DND-41 (cell line): ENCODE data around the gene MAX.

Experiments
- ATAC-seq: fragments of 200-7000 bp; cut with Tn5 transposase; 3 replicates; pipeline ENCODE4 v1.9.1; 2021; ENCODE audit warnings: low read depth; ENCODE audit not compliant: insufficient read depth
- DNase-seq: peaks from one replicate; pipeline ENCODE4 v3.0.0-alpha.2; 2020
- H2AFZ ChIP-seq: 2 replicates; pipeline ENCODE4 v1.6.0; 2012; ENCODE audit warnings: low read depth, low read length
- H3K27ac ChIP-seq: 2 replicates; pipeline ENCODE4 v1.5.1; 2012; ENCODE audit warnings: low read length, inconsistent platforms
- H3K27me3 ChIP-seq: fragments of 200-600 bp; sonication (generic); 2 replicates; pipeline ENCODE4 v1.6.0; 2012; ENCODE audit warnings: low read length, mild to moderate bottlenecking, inconsistent platforms; ENCODE audit not compliant: insufficient read depth, poor library complexity
- H3K36me3 ChIP-seq: 2 replicates; pipeline ENCODE4 v1.5.1; 2012; ENCODE audit warnings: low read length, inconsistent platforms; ENCODE audit not compliant: insufficient read depth
- H3K4me1 ChIP-seq: 2 replicates; pipeline ENCODE4 v1.5.1; 2012; ENCODE audit warnings: mild to moderate bottlenecking, low read length; ENCODE audit not compliant: insufficient read depth
- H3K4me2 ChIP-seq: 2 replicates; pipeline ENCODE4 v1.6.0; 2012; ENCODE audit warnings: mild to moderate bottlenecking, moderate library complexity, low read length, inconsistent platforms; ENCODE audit not compliant: insufficient read depth
- H3K4me3 ChIP-seq, 2 experiments: fragments of 200-600 bp in 1 of 2; shearing (Covaris generic) in 1 of 2; 2 replicates each; pipeline ENCODE4 v1.5.1; 2012 to 2016; ENCODE audit warnings: inconsistent platforms in 2 of 2, low read length in 2 of 2, mild to moderate bottlenecking in 2 of 2, low read depth in 1 of 2, moderate library complexity in 1 of 2
- H3K79me2 ChIP-seq: 2 replicates; pipeline ENCODE4 v1.6.0; 2012; ENCODE audit warnings: low read length, inconsistent platforms; ENCODE audit not compliant: insufficient read depth
- H3K9ac ChIP-seq: 2 replicates; pipeline ENCODE4 v1.6.0; 2012; ENCODE audit warnings: low read depth, mild to moderate bottlenecking, inconsistent platforms, low read length, moderate library complexity
- H3K9me3 ChIP-seq: 2 replicates; pipeline ENCODE4 v1.5.1; 2012; ENCODE audit warnings: low read length, moderate library complexity, mild to moderate bottlenecking, inconsistent platforms; ENCODE audit not compliant: insufficient read depth, severe bottlenecking
- H4K20me1 ChIP-seq: 2 replicates; pipeline ENCODE4 v1.6.0; 2012; ENCODE audit warnings: low read length; ENCODE audit not compliant: insufficient read depth
- EZH2 ChIP-seq: IDR thresholded peaks from 3 replicates; pipeline ENCODE4 v1.6.1; 2012; ENCODE audit warnings: borderline replicate concordance, low read depth, mild to moderate bottlenecking, moderate library complexity, low read length, inconsistent platforms; ENCODE audit not compliant: severe bottlenecking
- TF ChIP-seq, protein P1 (sequence below): IDR thresholded peaks from 2 replicates; pipeline ENCODE4 v1.5.1; 2012; ENCODE audit warnings: borderline replicate concordance, low read length, moderate library complexity, mild to moderate bottlenecking; ENCODE audit not compliant: poor library complexity, severe bottlenecking; ENCODE audit errors: extremely low read depth

The MAX gene

DNA sequence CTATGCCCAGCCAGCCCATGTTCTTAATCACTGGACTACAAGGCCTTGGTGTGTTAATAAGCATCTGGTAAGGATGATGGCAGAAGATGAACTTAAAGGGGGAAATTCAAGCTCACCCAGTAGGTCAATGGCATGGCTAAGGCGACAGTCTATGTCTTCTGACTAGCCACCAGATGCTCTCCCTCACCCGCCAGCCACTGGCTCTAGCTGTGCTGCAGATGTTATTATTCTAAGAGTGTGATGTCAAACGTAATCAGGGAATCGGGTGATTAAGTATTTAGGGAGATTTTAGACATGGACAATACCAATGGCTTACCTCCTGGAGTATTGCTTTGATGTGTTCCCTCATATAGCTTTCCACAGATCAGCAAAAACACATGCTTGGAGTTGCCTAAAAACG lies 39.2 kb upstream of the MAX start:
- Histone ChIP-seq H3K79me2 (no peaks in the 10 kb centered on the region), H3K36me3 (no peaks in the 10 kb centered on the region), H3K4me1 (no peaks in the 10 kb centered on the region), H4K20me1 (no peaks in the 10 kb centered on the region), H3K27me3 (no peaks in the 10 kb centered on the region), H3K27ac (no peak overlapping the region), H3K4me2 (no peak overlapping the region), H3K9me3 (no peaks in the 10 kb centered on the region), H3K4me3 (no peak overlapping the region), H2AFZ (no peak overlapping the region), H3K9ac (no peak overlapping the region)
- no peak for DNase-seq
- ATAC-seq, result no peak
- TF ChIP-seq EZH2, result no peak
- TF ChIP-seq, protein P1, sequence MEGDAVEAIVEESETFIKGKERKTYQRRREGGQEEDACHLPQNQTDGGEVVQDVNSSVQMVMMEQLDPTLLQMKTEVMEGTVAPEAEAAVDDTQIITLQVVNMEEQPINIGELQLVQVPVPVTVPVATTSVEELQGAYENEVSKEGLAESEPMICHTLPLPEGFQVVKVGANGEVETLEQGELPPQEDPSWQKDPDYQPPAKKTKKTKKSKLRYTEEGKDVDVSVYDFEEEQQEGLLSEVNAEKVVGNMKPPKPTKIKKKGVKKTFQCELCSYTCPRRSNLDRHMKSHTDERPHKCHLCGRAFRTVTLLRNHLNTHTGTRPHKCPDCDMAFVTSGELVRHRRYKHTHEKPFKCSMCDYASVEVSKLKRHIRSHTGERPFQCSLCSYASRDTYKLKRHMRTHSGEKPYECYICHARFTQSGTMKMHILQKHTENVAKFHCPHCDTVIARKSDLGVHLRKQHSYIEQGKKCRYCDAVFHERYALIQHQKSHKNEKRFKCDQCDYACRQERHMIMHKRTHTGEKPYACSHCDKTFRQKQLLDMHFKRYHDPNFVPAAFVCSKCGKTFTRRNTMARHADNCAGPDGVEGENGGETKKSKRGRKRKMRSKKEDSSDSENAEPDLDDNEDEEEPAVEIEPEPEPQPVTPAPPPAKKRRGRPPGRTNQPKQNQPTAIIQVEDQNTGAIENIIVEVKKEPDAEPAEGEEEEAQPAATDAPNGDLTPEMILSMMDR, result no peak

DNA sequence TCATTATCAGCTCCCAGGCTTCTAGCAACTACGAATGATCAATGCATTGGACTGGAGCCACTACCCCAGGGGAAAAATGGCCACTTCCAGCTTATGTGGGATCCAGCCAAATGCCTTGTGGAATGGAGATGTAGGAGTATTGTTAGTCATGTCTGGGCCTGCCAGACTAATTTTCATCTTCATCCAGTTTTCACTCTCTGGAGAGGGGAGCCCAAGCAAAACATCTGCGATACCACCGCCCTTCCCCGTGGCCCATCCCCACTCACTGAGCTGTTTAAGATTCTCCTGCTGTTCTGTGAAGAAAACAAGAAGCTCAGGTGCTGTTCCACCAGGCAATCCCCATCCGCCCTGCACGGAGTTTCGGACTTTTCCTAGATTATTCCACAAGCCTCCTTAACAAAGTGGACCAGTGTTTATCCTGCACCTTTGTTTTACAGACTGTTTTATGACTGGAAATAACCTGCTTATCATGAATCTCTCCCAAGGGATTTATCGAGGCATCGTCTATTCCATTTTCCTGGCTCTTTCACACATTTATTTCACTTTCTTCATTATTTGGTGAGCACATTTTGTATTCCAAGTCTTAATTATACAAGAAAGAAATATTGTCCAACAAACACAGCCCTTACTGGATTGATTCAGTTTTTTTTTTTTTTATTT lies 35.5 kb upstream of the MAX start:
- Histone ChIP-seq H4K20me1 (no peaks in the 10 kb centered on the region), H3K4me2 (no peak overlapping the region), H3K4me1 (peaks cover 8% of the 10 kb centered on the region), H3K4me3 (no peak overlapping the region), H3K36me3 (no peaks in the 10 kb centered on the region), H3K9ac (no peak overlapping the region), H3K27ac (no peak overlapping the region), H3K79me2 (no peaks in the 10 kb centered on the region), H2AFZ (no peak overlapping the region), H3K9me3 (no peaks in the 10 kb centered on the region), H3K27me3 (no peaks in the 10 kb centered on the region)
- no peak for ATAC-seq
- TF ChIP-seq, protein P1, result no peak
- TF ChIP-seq EZH2, result no peak
- DNase-seq, result no peak

DNA sequence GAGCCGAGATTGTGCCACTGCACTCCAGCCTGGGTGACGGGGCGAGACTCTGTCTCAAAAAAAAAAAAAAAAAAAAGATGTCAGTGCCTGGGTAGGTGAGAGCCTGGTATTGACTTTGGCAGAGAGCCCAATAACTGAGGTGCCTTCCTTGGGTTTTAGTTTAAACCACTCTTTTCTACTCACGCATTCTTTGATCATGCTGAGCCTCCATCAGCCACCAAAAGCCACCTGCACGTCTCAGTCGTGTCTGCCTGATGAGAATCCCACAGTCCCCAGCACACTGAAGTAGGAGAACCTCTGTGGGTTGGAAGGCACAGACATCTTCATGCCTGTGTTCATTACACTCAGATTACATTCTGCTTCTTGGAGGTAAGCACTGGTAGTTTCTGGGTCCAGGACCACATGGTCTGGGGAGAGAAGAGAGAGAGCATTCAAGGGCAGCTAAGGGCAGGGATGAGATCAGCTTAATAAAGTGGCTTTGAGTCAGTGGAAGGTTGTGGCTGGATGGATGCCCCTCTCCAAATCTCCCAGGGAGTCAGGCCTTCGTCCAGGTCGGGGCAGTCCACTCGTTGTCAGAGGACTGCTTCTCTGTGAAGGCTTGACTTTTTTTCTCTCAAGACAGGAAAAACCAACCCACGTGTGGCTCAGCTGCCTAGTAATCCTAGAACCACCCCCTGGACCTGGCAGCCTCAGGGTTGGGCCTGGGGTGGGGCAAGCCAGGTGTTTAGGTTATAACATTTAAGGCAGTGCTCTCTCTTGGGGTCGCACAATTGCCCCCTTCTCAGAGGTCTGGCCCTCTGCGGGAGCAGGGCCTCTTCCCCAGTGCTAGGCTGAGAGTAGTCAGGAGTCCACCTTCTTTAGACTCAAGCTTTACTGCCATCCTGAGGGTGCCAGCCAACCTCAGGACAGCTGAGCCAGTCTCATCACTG lies 32.6 kb upstream of the MAX start:
- Histone ChIP-seq H3K9ac (no peak overlapping the region), H3K27me3 (no peaks in the 10 kb centered on the region), H3K4me2 (no peak overlapping the region), H3K27ac (peak overlapping the region; percentile 46; the same call in 1 of the 2 replicates), H3K4me1 (peaks cover 8% of the 10 kb centered on the region), H3K36me3 (no peaks in the 10 kb centered on the region), H3K79me2 (no peaks in the 10 kb centered on the region), H4K20me1 (no peaks in the 10 kb centered on the region), H3K4me3 (no peak overlapping the region), H2AFZ (no peak overlapping the region), H3K9me3 (no peaks in the 10 kb centered on the region)
- DNase-seq (peak; percentile 75), ATAC-seq (peak; percentile 96)
- TF ChIP-seq, protein P1, result no peak
- TF ChIP-seq EZH2, result no peak
